Measurements from ENCODE around the gene OTC. TPM values are rescaled to one million over a fixed set of nuclear protein-coding genes. Genes with fewer than 3 reads are reported as not detected.

Gene OTC
- total RNA-seq, 1 experiment from 2014 or later: not detected

DNA sequence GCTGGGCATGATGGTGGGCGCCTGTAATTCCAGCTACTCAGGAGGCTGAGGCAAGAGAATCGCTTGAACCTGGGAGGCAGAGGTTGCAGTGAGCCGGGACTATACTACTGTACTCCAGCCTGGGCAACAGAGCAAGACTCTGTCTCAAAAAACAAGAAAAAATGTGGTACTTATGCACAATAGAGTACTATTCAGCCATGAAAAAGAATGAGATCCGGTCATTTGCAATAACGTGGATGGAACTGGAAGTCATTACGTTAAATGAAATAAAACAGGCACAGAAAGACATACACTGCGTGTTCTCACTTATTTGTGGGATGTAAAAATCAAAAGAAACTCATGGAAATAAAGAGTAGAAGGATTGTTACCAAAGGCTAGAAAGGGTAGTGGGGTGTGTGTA, 37.2 kb upstream of the OTC start:
- Histone ChIP-seq H3K36me3 (ENCODE audit: control insufficient read depth, insufficient read depth, low read length) (no peaks in the 10 kb centered on the region; the same call in 1 of the 2 replicates), H3K4me3 (ENCODE audit: low read depth, low read length) (no peak overlapping the region), H3K9me3 (no peaks in the 10 kb centered on the region), H3K4me1 (no peaks in the 10 kb centered on the region), H3K27me3 (replicated peaks; ENCODE audit: control insufficient read depth, insufficient read depth, low read length) (no peaks in the 10 kb centered on the region)
- Mint-ChIP-seq H3K36me3 (ENCODE audit: insufficient read depth, unreplicated experiment) (no peaks in the 10 kb centered on the region), H3K27me3 (ENCODE audit: insufficient read depth, unreplicated experiment) (no peaks in the 10 kb centered on the region), H3K27ac (ENCODE audit: unreplicated experiment) (no peak overlapping the region), H3K9me3 (ENCODE audit: unreplicated experiment) (no peaks in the 10 kb centered on the region), H3K4me3 (ENCODE audit: unreplicated experiment) (no peak overlapping the region), H3K4me1 (ENCODE audit: low read depth, unreplicated experiment) (no peaks in the 10 kb centered on the region)
- no peak for DNase-seq
- TF ChIP-seq, protein P1, sequence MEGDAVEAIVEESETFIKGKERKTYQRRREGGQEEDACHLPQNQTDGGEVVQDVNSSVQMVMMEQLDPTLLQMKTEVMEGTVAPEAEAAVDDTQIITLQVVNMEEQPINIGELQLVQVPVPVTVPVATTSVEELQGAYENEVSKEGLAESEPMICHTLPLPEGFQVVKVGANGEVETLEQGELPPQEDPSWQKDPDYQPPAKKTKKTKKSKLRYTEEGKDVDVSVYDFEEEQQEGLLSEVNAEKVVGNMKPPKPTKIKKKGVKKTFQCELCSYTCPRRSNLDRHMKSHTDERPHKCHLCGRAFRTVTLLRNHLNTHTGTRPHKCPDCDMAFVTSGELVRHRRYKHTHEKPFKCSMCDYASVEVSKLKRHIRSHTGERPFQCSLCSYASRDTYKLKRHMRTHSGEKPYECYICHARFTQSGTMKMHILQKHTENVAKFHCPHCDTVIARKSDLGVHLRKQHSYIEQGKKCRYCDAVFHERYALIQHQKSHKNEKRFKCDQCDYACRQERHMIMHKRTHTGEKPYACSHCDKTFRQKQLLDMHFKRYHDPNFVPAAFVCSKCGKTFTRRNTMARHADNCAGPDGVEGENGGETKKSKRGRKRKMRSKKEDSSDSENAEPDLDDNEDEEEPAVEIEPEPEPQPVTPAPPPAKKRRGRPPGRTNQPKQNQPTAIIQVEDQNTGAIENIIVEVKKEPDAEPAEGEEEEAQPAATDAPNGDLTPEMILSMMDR (IDR thresholded peaks at IDR 0.05; ENCODE audit: insufficient read depth in 1 of 2, low read depth in 1 of 2, low read length in 1 of 2, severe bottlenecking in 1 of 2, unreplicated experiment in 1 of 2): no peak
- CTCF ChIA-PET: no interaction called here
- BruUV-seq (replicated peaks): no TSS peak
- POLR2A ChIA-PET: no interaction called here
- intact Hi-C loops (cut with micrococcal nuclease; ENCODE audit: unreplicated experiment): no loop called here

DNA sequence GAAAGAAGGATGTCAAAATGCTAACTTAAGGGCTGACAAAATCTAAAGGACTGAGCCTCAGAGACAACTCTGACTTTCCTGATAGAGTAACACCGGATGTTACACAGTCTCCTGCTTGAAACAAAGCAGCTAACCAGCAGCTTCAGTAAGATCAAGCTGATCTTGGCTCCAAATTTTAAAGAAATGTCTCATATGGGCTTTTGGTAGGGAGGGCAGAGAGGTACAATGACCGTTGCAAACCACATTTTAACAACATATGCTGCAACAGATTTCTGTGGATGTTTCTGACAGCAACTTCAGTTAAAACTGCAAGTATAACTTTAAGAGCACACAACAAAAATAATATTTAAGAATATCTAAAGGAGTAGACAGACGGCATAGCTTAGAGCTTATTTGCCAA, 34.2 kb upstream of the OTC start:
- no TSS peak for BruUV-seq (replicated peaks)
- Histone ChIP-seq H3K36me3 (ENCODE audit: control insufficient read depth, insufficient read depth, low read length) (no peaks in the 10 kb centered on the region; the same call in 1 of the 2 replicates), H3K4me1 (no peaks in the 10 kb centered on the region), H3K4me3 (ENCODE audit: low read depth, low read length) (no peak overlapping the region), H3K27me3 (replicated peaks; ENCODE audit: control insufficient read depth, insufficient read depth, low read length) (no peaks in the 10 kb centered on the region), H3K9me3 (no peaks in the 10 kb centered on the region)
- ChIA-PET POLR2A (no interaction called here), CTCF (no interaction called here)
- Mint-ChIP-seq H3K27me3 (ENCODE audit: insufficient read depth, unreplicated experiment) (no peaks in the 10 kb centered on the region), H3K9me3 (ENCODE audit: unreplicated experiment) (no peaks in the 10 kb centered on the region), H3K36me3 (ENCODE audit: insufficient read depth, unreplicated experiment) (no peaks in the 10 kb centered on the region), H3K4me3 (ENCODE audit: unreplicated experiment) (no peak overlapping the region), H3K27ac (ENCODE audit: unreplicated experiment) (no peak overlapping the region), H3K4me1 (ENCODE audit: low read depth, unreplicated experiment) (peaks cover 6% of the 10 kb centered on the region)
- intact Hi-C loops (cut with micrococcal nuclease; ENCODE audit: unreplicated experiment): no loop called here
- DNase-seq: no peak
- TF ChIP-seq, protein P1 (IDR thresholded peaks at IDR 0.05; ENCODE audit: insufficient read depth in 1 of 2, low read depth in 1 of 2, low read length in 1 of 2, severe bottlenecking in 1 of 2, unreplicated experiment in 1 of 2): no peak

DNA sequence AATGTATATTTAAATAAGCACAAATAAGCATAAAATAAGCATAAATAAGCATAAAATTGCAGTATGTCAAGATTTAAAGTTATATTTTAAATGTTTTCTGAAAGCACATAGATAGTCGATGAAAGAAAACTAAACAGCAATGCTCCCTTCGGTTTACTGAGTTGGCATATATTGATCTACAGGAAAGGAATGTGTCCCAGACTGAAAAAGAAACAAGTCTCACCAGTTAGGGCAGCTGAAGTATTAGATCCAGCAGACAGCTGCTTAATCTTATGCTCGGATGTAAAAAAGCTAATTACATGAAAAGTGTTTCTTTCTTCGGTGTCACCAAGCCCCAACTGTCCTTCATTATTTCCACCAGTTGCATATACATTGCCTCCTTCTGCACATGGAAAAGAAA, 33.8 kb upstream of the OTC start:
- no peak overlapping the region for H3K4me3 ChIP-seq (ENCODE audit: low read depth, low read length)
- H3K36me3 ChIP-seq (ENCODE audit: control insufficient read depth, insufficient read depth, low read length): no peaks in the 10 kb centered on the region; the same call in 1 of the 2 replicates
- Mint-ChIP-seq H3K9me3 (ENCODE audit: unreplicated experiment) (no peaks in the 10 kb centered on the region), H3K4me1 (ENCODE audit: low read depth, unreplicated experiment) (peaks cover 6% of the 10 kb centered on the region), H3K27ac (ENCODE audit: unreplicated experiment) (no peak overlapping the region), H3K27me3 (ENCODE audit: insufficient read depth, unreplicated experiment) (no peaks in the 10 kb centered on the region), H3K4me3 (ENCODE audit: unreplicated experiment) (no peak overlapping the region), H3K36me3 (ENCODE audit: insufficient read depth, unreplicated experiment) (no peaks in the 10 kb centered on the region)
- intact Hi-C loops (cut with micrococcal nuclease; ENCODE audit: unreplicated experiment): no loop called here
- H3K4me1 ChIP-seq: no peaks in the 10 kb centered on the region
- DNase-seq: no peak
- H3K9me3 ChIP-seq: no peaks in the 10 kb centered on the region
- BruUV-seq (replicated peaks): no TSS peak
- TF ChIP-seq, protein P1 (IDR thresholded peaks at IDR 0.05; ENCODE audit: insufficient read depth in 1 of 2, low read depth in 1 of 2, low read length in 1 of 2, severe bottlenecking in 1 of 2, unreplicated experiment in 1 of 2): no peak
- ChIA-PET POLR2A (no interaction called here), CTCF (interaction anchor here (0.8 kb wide), 1 partner anchor 99 kb away, joined by 3 read pairs; no protein-coding TSS in a partner anchor)
- H3K27me3 ChIP-seq (replicated peaks; ENCODE audit: control insufficient read depth, insufficient read depth, low read length): no peaks in the 10 kb centered on the region

All from Caco-2 (cell line).